DLD1 (cell line): Measurements from ENCODE around the gene NRXN2.
"Not testable (repeated sequence)": the region's sequence is repeated elsewhere in the genome, so short reads cannot be mapped to it uniquely, and the experiment has no call there.

Experiments
- in situ Hi-C: cut with HindIII; loops from 2 replicates; pipeline ENCODE4 v1.10.0; 2017; ENCODE audit warnings: low sequenced_read_pairs

NRXN2 gene

GRCh38 chr11:64711956-64712362, 11.0 kb downstream of the NRXN2 start:
- in situ Hi-C loops, result loop anchor here (10.0 kb wide), 1 partner anchor 53 kb away; no protein-coding TSS in a partner anchor

DNA sequence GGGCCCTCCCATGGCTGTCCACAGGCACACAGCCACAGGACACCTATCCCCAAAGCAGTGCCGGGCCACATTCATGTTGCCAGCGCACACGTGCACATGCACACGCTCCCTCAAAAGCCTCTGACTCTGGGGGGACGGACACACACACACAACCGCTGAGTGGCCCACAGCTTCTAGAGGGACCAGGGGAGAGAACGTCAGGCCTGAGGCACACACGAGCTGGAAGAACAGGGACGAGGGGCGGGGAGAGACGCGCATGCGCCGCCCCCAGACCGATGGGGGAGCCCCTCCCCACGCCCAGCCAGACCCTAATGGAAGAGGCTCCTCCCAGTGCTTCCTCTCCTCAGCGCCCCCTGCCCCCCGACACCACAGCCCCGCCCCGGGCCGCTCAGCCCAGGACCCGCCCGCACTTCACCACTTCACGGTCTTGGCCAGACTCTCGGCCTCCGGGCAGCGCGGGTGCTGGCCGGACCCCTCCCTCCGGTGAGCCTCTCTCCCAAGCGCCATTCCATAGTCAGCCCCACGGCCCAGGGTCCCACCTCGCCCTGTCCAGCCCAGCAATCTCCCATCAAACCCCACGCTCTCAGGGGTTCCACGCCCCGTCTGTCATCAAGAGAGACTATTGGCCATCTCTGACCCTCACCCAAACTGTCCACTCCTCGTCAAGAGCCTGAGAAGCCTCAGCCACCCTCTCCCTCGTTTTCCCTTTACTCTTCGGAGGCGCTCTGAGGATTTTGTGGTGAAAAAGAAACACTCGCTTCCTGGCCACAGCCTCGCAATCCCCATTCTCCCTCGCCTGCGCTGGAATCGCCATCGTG, 11.7 kb downstream of the NRXN2 start:
- in situ Hi-C loops, result loop anchor here (10.0 kb wide), 1 partner anchor 53 kb away; no protein-coding TSS in a partner anchor

DNA sequence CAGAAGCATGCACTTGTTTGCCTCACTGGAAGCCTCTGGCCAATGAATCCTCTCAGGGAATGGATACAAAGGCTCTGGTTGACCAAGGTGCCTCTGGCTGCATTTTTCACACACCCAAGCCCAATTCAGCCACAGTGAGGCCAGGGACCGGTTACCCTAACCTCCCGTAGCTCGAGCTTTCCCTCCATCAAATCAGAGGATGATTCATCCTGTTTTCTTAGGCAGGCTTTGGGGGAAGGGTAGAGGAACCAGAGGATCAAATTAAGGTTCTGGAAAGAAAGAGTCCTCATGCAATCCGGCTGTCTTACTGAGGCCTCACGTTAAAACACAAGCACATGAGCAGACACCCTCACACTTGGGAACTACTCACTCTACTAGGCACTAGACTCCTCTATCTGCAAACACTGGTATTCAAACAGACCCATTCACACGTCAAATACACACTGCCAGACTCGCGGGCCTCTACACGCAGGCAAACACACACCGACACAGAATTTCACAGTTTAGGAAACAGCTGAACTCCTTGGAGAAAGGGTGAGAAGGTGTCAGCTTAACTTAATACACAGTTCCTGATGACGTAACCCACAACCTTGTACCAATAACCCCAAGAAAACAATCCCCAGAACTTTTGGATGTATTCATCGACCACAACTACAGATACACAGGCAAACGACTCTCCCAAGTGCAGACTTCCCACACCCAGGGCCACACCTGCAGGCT, 12.4 kb downstream of the NRXN2 start:
- in situ Hi-C loops, result loop anchor here (10.0 kb wide), 1 partner anchor 54 kb away; no protein-coding TSS in a partner anchor

- in situ Hi-C loops, result no loop called here
Measured at GRCh38 chr11:64705501-64705900, 17.5 kb downstream of the NRXN2 start.

DNA sequence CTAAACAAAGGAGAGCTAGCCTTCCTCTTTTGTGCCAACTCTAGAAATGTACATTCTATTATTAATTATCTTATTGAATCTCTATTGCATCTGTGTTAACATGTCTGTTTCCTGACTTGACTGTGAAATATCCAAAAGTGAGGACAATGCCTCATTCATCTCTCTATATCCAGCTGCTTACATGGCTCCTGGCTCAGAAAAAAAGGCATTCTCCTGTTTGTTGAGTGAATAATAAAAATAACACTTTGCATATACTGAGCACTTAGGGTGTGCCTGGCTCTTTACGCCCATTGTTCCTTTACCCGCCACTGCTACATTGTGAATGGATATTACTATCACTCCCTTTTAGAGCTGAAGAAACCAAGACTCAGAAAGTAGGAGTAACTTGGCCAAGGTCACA, 19.9 kb downstream of the NRXN2 start:
- in situ Hi-C loops, result no loop called here

DNA sequence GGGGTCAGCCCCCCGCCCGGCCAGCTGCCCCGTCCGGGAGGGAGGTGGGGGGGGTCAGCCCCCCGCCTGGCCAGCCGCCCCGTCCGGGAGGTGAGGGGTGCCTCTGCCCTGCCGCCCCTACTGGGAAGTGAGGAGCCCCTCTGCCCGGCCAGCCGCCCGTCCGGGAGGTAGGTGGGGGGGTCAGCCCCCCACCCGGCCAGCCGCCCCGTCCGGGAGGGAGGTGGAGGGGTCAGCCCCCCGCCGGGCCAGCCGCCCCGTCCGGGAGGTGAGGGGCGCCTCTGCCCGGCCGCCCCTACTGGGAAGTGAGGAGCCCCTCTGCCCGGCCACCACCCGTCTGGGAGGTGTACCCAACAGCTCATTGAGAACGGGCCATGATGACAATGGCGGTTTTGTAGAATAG, 21.0 kb downstream of the NRXN2 start:
- in situ Hi-C loops, result not testable (repeated sequence)

- in situ Hi-C loops, result no loop called here
Measured at GRCh38 chr11:64698427-64698826, 24.6 kb downstream of the NRXN2 start.

- in situ Hi-C loops, result no loop called here
Measured at GRCh38 chr11:64697663-64698375, 25.2 kb downstream of the NRXN2 start.

- in situ Hi-C loops, result no loop called here
Measured at GRCh38 chr11:64696045-64696444, 27.0 kb downstream of the NRXN2 start.

GRCh38 chr11:64695548-64695947, 27.4 kb downstream of the NRXN2 start:
- in situ Hi-C loops, result no loop called here

DNA sequence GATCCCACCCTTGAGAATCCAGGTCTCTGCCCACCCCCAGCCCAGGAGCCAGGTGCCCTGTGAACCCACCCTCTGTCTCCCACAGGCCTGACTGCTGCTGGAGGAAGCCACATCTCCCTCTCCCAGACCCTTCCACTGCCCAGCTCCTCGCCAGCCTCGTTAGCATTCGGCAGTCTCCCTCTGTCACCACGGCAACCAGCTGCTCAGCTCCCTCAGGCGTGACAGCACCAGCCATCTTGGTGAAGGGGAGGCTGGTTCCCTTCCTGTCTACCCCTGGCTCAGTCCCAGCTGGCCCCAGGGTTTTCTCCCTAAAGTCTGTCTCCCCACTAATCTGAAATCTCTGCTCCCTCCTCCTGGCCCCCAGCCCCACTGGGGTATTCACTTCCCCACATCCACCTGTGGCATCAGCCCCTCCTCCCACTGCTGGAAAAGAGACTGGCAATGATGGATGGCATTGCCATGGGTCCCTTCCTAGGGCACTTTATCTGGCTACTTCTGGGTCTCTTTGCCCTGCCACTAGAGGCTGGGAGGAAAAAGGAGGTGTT, 28.1 kb downstream of the NRXN2 start:
- in situ Hi-C loops, result no loop called here

DNA sequence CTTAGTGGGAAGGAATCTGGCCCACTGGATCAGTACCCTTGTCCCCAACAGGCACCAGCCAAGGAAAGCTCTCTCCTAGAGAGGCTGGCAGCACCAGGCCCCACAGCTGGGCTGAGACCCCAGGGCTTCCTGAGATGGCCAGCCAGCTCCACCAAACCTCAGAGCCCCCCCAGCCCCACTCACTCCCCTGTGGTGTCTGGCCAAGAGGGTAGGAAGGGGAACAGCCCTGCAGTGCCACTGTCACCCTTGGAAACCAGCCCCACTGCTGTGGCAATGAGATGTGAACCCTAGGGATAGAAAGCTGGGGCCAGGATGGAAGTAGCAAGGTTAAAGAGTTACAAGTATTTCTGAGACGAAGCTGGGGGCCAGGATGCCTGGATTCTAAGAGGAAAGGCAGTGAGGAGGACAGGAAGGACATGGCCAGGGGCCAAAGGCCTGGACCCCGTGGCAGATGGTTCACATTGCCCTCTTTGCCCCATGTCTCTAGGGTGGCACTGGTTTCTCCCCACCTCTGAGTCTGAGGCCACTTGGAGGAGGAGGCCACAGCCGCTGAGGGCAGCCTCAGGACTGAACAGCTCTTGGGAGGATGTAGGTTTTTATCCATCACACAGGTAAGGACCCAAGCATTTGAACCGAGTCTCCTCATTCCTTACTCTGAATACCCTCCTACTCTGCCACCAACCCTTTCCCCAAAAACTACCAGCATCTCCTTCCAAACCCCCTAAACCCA, 28.8 kb downstream of the NRXN2 start:
- in situ Hi-C loops, result no loop called here

DNA sequence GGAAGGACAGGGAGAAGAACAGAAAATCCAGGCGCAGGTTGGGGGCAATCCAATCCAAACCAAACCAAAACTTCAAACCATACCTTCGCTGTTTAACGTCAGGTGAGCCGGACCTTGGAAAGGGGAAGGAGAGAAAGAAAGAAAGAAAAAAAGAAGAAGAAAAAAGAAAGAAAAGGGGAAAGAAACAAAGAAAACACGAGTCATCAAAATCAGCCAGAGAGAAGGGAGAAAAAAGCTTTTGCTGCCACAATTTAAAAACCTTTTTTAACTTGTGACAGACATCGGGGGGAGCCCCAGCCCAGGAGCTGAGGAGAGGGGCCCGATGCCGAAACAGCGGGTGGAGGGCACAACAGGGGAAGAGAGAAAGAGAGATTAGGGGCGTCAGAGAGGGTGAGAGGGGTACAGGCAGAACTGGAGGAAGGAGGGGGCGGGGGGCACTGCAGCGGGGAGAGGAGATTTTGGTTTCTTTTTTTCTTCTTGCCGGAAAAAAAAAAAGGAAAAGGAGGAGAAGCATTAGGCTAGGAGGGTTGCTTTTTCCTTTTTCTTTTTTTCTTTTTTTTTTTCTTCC, 30.1 kb downstream of the NRXN2 start:
- in situ Hi-C loops, result no loop called here

DNA sequence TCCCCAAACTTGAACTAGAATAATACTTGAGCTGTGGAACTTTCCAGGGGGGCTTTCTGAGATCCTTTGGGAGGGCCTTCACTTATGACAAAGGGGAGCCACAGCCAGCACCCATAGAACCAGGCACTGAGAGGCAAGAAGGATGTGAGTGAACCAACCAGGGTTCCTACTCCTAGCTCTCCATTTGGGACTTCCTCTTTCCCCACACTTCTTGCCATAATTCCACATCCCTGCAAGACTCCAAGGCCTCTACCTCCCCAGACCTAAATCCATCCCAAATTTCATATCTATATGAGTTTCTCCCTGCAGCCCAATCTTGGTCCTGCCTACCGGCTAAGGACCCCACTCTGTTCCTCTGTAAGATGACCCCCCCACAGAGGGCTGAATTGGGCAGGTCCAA, 31.5 kb downstream of the NRXN2 start:
- in situ Hi-C loops, result no loop called here

- in situ Hi-C loops, result no loop called here
Measured at GRCh38 chr11:64690235-64690634, 32.8 kb downstream of the NRXN2 start.

DNA sequence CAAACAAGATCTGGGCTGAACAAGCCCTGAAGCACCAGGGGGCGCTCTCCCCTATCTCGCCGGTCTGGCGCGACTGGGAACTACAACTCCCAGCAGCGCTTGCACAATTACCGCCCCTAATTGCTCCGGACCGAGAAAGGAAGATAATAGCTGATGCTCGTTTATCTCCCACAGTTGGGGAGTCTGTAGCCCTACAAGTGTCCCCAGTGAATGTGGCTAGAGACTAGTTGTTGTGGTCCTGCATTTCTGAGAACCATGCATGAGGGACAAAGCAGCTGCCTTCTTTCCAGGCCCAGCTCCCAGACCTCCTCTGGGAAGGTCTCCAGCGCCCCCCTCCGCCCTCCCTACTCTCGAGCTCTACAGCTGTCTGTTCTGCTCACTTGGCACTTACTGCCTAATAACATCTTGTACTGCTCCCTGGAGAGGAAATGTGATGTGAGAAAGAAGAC, 34.4 kb downstream of the NRXN2 start:
- in situ Hi-C loops, result no loop called here

- in situ Hi-C loops, result no loop called here
Measured at GRCh38 chr11:64687643-64688533, 35.1 kb downstream of the NRXN2 start.

DNA sequence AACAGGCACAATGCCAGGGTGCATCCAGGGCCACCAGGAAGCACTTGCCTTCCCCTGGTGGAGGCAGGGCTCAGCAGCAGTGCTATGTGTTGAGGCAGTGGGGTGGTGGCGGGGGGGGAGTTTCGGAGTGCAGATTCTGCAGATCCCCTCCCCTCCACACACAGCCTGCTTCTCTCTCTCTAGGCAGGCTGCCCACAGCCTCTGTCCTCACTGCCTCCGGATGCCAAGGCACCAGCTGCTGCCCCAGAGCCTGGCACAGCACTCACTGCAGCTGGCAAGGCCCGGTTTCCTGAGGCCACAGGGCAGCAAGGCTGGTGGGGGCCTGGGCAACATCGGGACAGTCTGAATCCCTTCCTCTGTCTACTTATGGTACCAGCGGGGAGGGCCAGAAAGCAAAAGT, 35.8 kb downstream of the NRXN2 start:
- in situ Hi-C loops, result no loop called here
